HG03521 (cell line): ENCODE measurements around the gene SSTR3.
"Not testable (repeated sequence)": the region's sequence is repeated elsewhere in the genome, so short reads cannot be mapped to it uniquely, and the experiment has no call there.

Experiments used
- ATAC-seq: cut with Tn5 transposase; IDR thresholded peaks from one replicate; pipeline ENCODE4 v1.9.1; 2021; ENCODE audit warnings: mild to moderate bottlenecking, moderate library complexity; ENCODE audit not compliant: unreplicated experiment

Gene SSTR3

DNA sequence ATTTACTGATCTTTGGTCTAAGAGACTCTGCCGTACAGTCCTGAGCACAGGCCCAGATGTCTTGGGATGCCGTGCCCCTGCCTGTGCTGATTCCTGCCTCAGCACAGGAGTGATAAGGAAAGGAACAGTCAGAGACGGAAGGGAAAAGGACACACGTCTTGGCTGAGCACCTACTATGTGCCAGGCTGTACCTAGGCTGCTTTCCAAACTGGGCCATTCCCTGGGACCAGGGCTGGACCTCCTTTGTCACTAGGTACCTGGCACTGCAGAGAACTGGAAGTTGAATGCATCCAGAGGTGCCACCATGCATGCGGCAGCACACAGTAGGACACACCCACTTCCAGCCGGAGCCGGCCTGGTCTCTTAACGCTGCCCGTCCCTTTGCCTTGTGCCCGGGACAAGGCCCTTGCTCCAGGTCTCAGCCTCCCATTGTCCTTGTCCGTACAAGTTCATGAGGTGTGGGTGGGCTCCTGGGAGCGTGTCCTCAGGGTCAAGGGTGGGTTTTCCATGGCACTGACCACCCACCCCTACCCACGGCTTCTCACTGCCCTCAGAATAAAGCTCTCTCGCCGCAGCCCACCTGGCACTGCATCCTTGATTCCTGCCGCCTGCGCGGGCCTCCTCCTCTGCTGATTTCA lies 1.1 kb upstream of the SSTR3 start:
- no peak for ATAC-seq

DNA sequence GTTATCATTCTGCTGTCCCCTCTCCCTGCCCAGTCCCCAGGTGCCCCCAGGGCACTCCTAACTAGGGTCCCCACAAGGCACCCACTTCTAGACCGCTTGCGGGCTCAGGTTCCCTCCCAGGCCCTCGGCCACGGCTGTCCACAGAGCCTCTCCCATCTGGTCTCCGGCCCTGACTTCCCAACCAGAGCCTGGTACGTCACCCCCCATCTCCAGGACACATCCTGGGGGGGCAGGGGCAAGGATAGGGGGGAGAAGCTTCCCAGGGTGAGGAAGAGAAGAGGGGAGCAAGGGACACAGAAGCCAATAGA lies 457 bp downstream of the SSTR3 start:
- ATAC-seq, result no peak

DNA sequence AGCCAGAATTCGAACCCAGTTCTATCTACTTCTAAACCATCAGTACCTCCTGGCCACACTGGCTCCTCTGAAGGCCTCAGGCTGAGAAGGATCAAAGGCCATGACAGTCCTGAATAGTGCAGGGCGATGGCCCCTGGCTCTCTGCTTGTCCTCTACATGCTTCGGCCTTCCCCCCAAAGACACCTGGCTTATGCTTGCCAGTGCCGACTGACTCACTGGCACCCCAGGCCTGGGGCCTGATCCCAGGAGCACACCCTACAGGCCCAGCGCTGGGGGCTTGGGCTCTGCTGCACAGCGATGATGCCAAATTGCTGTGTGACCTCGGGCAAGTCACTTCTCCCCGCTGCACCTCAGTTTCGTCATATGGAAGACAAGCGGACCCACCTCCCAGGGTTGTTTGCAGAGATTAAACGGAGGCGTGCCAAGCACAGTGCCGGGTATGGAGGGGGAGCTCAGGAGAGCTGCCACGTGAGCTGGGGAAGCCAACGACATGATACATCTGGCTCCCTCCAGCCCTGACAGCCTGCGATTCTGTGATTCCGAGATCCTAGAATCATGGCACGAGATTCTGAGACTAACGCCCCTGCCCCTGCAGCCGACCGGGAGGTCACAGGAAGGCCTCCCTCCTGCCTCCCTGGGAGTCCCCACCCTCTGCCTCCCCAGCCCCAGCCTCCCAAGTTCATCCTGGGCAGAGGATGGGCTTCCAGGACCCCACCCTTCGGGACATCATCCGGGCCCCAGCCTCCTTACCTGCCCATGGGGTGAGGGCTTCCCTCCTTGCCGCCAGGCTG lies 1.0 kb downstream of the SSTR3 start:
- ATAC-seq, result no peak

DNA sequence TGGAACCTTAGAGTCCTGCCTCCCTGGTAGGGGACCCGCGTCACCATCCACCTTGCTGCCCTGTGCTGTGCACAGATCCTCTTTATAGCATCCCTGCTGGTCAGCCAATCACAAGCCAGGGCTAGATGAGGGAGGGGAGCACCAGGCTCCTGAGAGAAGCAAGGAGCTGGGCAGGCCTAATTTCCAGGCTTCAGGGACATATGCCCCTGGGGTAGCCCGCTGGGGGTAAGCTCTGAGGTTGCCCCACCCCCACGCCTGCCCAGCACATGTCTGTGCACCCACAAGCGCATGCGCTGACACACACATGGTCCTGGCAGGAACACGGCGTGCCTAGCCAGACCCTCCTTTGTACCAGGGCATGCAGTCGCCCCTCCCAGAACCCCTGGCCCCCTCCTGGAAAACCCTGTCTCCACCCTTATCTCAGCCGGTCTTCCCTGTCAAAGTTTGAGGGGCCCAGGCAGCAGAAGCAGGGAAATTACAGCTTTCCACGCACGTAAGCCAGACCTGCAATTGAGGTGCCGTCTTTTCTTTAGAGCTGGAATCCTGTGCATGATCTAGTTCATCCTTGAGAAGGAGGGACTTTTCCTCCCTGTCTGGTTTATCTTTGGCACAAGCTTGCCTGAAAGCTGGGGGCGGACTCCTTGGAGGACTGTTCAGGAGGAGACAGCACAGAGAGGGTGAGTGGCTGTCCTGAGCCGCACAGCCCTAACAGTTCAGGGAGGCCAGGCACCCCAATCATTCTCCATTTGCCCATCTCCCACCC lies 2.1 kb downstream of the SSTR3 start:
- no peak for ATAC-seq

- ATAC-seq, result no peak
Observed at GRCh38 chr22:37209140-37209845, 3.0 kb downstream of the SSTR3 start.

DNA sequence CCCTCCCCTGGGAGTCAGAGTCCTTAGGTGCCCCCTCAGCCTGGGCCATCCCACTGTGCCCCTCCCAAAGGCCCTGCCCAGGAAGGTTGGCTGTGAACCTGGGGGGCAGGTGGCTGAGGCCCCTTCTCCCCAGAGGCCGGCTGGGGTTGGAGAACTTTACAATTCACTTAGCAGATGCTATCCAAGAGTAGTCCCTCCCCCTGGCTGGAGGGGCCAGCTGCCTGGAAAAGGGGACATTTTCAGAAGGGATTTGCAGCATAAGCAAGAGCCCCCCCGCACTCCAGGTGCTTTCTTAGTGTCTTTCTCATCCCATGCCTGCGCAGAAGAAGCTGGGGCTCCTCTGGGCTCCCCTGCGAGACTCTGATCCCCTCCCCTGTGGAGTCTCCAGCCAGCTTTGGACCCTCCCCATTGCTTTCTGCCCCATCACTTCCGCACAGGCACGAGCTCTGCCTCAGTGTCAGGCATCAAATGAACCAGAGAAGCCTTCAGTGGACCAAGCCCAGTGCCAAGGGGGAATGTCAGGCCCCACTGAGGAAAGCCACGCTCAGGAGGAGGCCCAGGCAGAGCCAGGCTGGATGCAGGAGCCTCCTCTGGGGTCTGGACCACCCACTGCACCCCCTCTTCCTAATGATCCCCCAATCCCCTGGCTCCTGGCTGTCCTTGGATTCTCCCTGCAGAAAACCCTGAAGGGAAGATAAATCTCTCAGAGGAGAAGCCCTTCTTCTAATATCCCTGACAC lies 3.7 kb downstream of the SSTR3 start:
- no peak for ATAC-seq

GRCh38 chr22:37207981-37208380 lies 4.3 kb downstream of the SSTR3 start:
- no peak for ATAC-seq

- ATAC-seq, result no peak
Observed at GRCh38 chr22:37206841-37207821, 5.1 kb downstream of the SSTR3 start.

- no peak for ATAC-seq
Observed at GRCh38 chr22:37206118-37206840, 6.0 kb downstream of the SSTR3 start.

DNA sequence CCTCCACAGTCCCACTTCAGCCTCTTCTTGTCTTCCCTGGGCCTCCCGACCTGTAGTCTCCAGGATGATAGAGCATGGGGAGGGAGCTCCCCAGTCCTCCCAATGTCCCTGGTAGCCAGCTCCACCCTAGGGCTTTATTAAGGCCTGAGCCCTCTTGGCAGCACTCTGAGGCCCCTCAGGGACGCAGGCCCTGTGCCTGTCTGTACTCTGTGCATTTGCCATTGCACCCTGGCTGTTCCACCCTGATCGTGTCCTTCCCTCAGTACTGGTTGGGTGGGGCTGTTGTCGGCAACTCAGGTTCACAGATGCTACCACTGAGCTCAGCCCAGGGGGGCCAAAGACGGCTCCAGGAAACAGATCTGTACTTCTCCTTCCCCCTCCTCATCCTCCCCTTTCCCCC lies 7.2 kb downstream of the SSTR3 start:
- ATAC-seq, result no peak

GRCh38 chr22:37204045-37204655 lies 8.1 kb downstream of the SSTR3 start:
- no peak for ATAC-seq

DNA sequence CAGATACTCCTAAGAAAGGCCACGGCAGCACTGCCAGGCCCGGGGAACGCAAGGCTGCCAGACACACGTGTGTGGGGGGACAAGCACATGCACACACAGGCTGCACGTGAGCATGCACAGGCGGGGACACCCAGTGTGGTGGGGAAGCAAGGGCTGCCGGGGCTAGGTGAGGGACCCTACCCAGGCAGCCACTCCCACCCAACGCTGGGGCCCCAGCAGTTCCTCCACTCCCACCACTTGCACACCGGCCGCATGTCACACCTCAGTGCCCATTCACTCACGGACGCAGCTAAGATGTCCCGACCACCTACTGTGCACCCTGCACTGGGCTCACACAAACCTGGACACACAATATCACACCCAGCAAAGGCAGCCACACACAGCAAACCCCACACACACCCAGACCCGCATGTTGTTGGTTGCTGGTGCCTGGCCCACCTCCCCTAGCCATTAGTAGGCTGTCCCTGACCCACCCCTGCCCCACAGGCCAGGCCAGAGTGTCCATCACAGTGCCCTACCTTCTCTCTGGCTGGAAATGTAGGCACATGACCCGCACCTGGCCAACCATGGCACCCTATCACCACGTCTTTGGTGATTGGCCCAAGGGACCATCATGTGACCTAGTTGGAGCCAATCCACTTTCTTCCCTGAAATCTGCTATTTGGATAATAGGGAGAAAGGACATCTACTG lies 8.8 kb downstream of the SSTR3 start:
- no peak for ATAC-seq

GRCh38 chr22:37202716-37203115 lies 9.6 kb downstream of the SSTR3 start:
- no peak for ATAC-seq

DNA sequence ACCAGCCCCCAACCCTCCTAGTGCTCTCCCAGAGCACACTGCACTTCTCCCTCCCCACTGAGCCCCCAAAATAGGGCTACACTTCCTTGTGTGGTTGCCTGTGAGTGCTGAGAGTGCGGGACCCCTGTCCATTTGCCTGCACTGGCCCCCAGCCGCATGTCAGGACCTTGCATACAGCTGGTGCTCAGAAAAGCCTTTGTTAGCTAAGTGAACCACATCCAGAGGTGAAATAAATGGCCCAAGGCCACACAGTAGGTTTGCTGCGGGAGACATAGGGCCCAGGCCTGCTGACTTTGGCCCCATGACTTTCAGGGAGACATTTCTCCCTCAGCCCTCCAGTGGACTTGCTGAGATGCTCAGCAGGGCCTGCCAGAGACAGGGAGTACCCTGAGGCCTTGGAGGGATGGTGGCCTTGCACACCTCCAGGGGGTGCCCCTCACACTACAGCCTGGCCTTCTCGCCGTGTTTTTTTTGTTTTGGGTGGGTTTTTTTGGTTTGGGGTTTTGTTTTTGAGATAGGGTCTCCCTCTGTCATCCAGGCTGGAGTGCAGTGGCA lies 10.2 kb downstream of the SSTR3 start:
- ATAC-seq, result no peak

- ATAC-seq, result not testable (repeated sequence)
Observed at GRCh38 chr22:37201443-37201820, 10.8 kb downstream of the SSTR3 start.

GRCh38 chr22:37199760-37200108 lies 12.5 kb downstream of the SSTR3 start:
- ATAC-seq, result no peak

- ATAC-seq, result peak; percentile 93
Observed at GRCh38 chr22:37199103-37199759, 13.0 kb downstream of the SSTR3 start.
